Activated CD8-positive, alpha-beta T cell treated with anti-CD3 and anti-CD28 coated beads, Interleukin-2, amount 10 ng/mL, durations not matched to agents 7 days and 5 days (primary cell): Measurements from ENCODE around the gene RTN3. TPM values are rescaled to one million over a fixed set of nuclear protein-coding genes. Genes with fewer than 3 reads are reported as not detected.
"Not testable (repeated sequence)": the region's sequence is repeated elsewhere in the genome, so short reads cannot be mapped to it uniquely, and the experiment has no call there.

Experiments used
- ATAC-seq: fragments of 150-1000 bp; cut with Tn5 transposase; one replicate; pipeline ENCODE4 v1.10.0; 2021; ENCODE audit warnings: moderate library complexity
- CTCF ChIA-PET: fragments of 350-600 bp; sonication (Branson Sonifier 250); formaldehyde crosslinking; loops from one replicate; lab custom pipeline; 2021; ENCODE audit warnings: antibody characterized with exemption; lab: Charles Lee
- POLR2A ChIA-PET: fragments of 350-600 bp; sonication (Branson Sonifier 250); formaldehyde crosslinking; loops from one replicate; lab custom pipeline; 2021; ENCODE audit warnings: antibody characterized with exemption; lab: Charles Lee
- DNase-seq: peaks from one replicate; pipeline ENCODE4 v3.0.0-alpha.2; 2020
- H3K27ac Mint-ChIP-seq: one replicate; pipeline ENCODE4 v1.8.0; 2021; ENCODE audit warnings: mild to moderate bottlenecking, mixed read lengths
- H3K27me3 Mint-ChIP-seq: one replicate; pipeline ENCODE4 v1.8.0; 2021; ENCODE audit warnings: low read depth, mixed read lengths
- H3K36me3 Mint-ChIP-seq: one replicate; pipeline ENCODE4 v1.8.0; 2021; ENCODE audit warnings: low read depth, mixed read lengths
- H3K4me1 Mint-ChIP-seq: one replicate; pipeline ENCODE4 v1.8.0; 2021; ENCODE audit warnings: low read depth, mixed read lengths
- H3K4me3 Mint-ChIP-seq: one replicate; pipeline ENCODE4 v1.8.0; 2021; ENCODE audit warnings: mild to moderate bottlenecking, mixed read lengths
- H3K9me3 Mint-ChIP-seq: one replicate; pipeline ENCODE4 v1.8.0; 2022; ENCODE audit warnings: mixed read lengths; ENCODE audit not compliant: insufficient read depth
- total RNA-seq, 2 experiments: library from RNA; stranded (reverse); gene quantifications; one replicate each; pipeline ENCODE4 v1.2.3, GENCODE V29; 2021

Gene RTN3
- total RNA-seq, 2 experiments from 2014 or later, result 62.2 to 62.4 TPM

GRCh38 chr11:63683133-63683991 is 2.1 kb downstream of the RTN3 start:
- Mint-ChIP-seq H3K4me1 (peaks cover 35% of the 10 kb centered on the region), H3K27ac (no peak overlapping the region), H3K9me3 (no peaks in the 10 kb centered on the region), H3K27me3 (peaks cover 6% of the 10 kb centered on the region), H3K36me3 (peaks cover 2% of the 10 kb centered on the region), H3K4me3 (peak overlapping the region; percentile 86)
- no peak for ATAC-seq
- no peak for DNase-seq
- ChIA-PET POLR2A (interaction anchor here (1.1 to 2.2 kb wide), 2 partner anchors 10 to 131 kb away, joined by 4 to 8 read pairs; no protein-coding TSS in a partner anchor), CTCF (interaction anchor here (0.6 to 2.7 kb wide), 10 partner anchors 8 to 317 kb away, joined by 3 to 23 read pairs (median 4); partner anchors contain the start of gene ATL3)

- CTCF ChIA-PET, H3K27me3 Mint-ChIP-seq, DNase-seq, H3K4me3 Mint-ChIP-seq, H3K36me3 Mint-ChIP-seq, POLR2A ChIA-PET, ATAC-seq, H3K9me3 Mint-ChIP-seq, H3K27ac Mint-ChIP-seq: not testable (repeated sequence)
- H3K4me1 Mint-ChIP-seq, result peaks cover 40% of the 10 kb centered on the region
Observed at GRCh38 chr11:63685158-63685721, 3.9 kb downstream of the RTN3 start.

DNA sequence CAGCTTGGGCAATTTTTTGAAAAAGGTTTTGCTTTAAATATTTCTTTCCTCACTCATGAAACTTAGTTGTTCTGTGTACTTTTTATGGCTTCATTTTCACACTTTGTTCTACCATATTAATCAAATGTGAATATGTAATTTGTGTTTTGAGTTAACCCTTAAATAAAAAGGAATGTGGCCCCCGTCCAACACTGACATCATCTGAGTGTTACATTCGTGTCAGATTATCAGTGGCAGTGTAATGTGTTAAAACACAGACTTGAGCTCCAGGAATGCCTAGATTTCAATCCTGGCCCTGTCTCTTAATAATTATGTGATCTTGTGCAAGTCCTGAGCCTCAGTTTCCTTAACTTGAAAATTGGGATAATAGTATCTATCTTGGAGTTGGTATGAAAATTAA is 5.6 kb downstream of the RTN3 start:
- Mint-ChIP-seq H3K36me3 (peaks cover 3% of the 10 kb centered on the region), H3K27me3 (no peaks in the 10 kb centered on the region), H3K4me1 (peaks cover 32% of the 10 kb centered on the region), H3K9me3 (no peaks in the 10 kb centered on the region), H3K27ac (no peak overlapping the region), H3K4me3 (no peak overlapping the region)
- ChIA-PET CTCF (interaction anchor here (1.3 kb wide), 1 partner anchor 48 kb away, joined by 4 read pairs; no protein-coding TSS in a partner anchor), POLR2A (interaction anchor here (0.6 kb wide), 1 partner anchor 89 kb away, joined by 3 read pairs; no protein-coding TSS in a partner anchor)
- no peak for ATAC-seq
- DNase-seq, result no peak

GRCh38 chr11:63687845-63688244 is 6.5 kb downstream of the RTN3 start:
- no peak overlapping the region for H3K4me3 Mint-ChIP-seq
- peaks cover 23% of the 10 kb centered on the region for H3K4me1 Mint-ChIP-seq
- H3K27me3 Mint-ChIP-seq, result no peaks in the 10 kb centered on the region
- CTCF ChIA-PET, result interaction anchor here (1.6 kb wide), 1 partner anchor 51 kb away, joined by 5 read pairs; no protein-coding TSS in a partner anchor
- ATAC-seq (no peak), DNase-seq (no peak)
- H3K9me3 Mint-ChIP-seq, result no peaks in the 10 kb centered on the region
- POLR2A ChIA-PET, result no interaction called here
- no peak overlapping the region for H3K27ac Mint-ChIP-seq
- peaks cover 3% of the 10 kb centered on the region for H3K36me3 Mint-ChIP-seq

- Mint-ChIP-seq H3K4me3 (no peak overlapping the region), H3K36me3 (peaks cover 2% of the 10 kb centered on the region), H3K27me3 (no peaks in the 10 kb centered on the region), H3K27ac (no peak overlapping the region), H3K9me3 (no peaks in the 10 kb centered on the region), H3K4me1 (no peaks in the 10 kb centered on the region)
- POLR2A ChIA-PET, result interaction anchor here (0.6 to 0.9 kb wide), 2 partner anchors 66 to 1469 kb away, joined by 3 read pairs; no protein-coding TSS in a partner anchor
- CTCF ChIA-PET, result interaction anchor here (0.9 kb wide), 1 partner anchor 12 kb away, joined by 4 read pairs; no protein-coding TSS in a partner anchor
- DNase-seq (no peak), ATAC-seq (no peak)
Observed at GRCh38 chr11:63694596-63694995, 13.3 kb downstream of the RTN3 start.

- POLR2A ChIA-PET, result interaction anchor here (0.5 kb wide), 1 partner anchor 26 kb away, joined by 5 read pairs; no protein-coding TSS in a partner anchor
- H3K4me3 Mint-ChIP-seq, result no peak overlapping the region
- no peak for ATAC-seq
- peaks cover 2% of the 10 kb centered on the region for H3K4me1 Mint-ChIP-seq
- no peak overlapping the region for H3K27ac Mint-ChIP-seq
- H3K27me3 Mint-ChIP-seq, result no peaks in the 10 kb centered on the region
- peaks cover 9% of the 10 kb centered on the region for H3K36me3 Mint-ChIP-seq
- CTCF ChIA-PET, result interaction anchor here (0.7 to 0.9 kb wide), 2 partner anchors 16 to 220 kb away, joined by 3 read pairs; no protein-coding TSS in a partner anchor
- DNase-seq, result no peak
- no peaks in the 10 kb centered on the region for H3K9me3 Mint-ChIP-seq
Observed at GRCh38 chr11:63698976-63699733, 17.9 kb downstream of the RTN3 start.

DNA sequence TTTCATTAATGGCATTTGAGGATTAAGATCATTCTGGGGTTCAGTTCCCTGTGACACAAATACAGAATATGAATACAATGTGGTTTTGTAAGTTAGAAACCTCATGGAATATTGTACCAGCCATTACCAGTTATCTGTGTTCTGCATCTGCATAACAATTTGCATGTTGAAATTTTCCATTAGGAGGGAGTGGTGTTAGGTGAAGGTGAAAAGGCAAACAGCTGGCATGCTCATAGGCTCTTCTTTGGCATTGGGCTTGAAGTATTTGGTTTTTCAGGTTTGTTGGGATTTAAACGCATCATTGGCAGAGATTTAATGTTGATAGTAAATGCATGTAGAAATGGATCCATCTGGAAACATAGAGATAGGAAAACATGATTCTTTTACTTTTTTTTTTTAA is 18.6 kb downstream of the RTN3 start:
- CTCF ChIA-PET, result interaction anchor here (0.7 kb wide), 1 partner anchor 15 kb away, joined by 3 read pairs; no protein-coding TSS in a partner anchor
- H3K27me3 Mint-ChIP-seq, result no peaks in the 10 kb centered on the region
- H3K4me1 Mint-ChIP-seq, result peaks cover 2% of the 10 kb centered on the region
- H3K9me3 Mint-ChIP-seq, result no peaks in the 10 kb centered on the region
- H3K36me3 Mint-ChIP-seq, result peaks cover 9% of the 10 kb centered on the region
- DNase-seq (no peak), ATAC-seq (no peak)
- H3K4me3 Mint-ChIP-seq, result no peak overlapping the region
- H3K27ac Mint-ChIP-seq, result no peak overlapping the region
- POLR2A ChIA-PET, result interaction anchor here (0.5 kb wide), 1 partner anchor 25 kb away, joined by 5 read pairs; no protein-coding TSS in a partner anchor

DNA sequence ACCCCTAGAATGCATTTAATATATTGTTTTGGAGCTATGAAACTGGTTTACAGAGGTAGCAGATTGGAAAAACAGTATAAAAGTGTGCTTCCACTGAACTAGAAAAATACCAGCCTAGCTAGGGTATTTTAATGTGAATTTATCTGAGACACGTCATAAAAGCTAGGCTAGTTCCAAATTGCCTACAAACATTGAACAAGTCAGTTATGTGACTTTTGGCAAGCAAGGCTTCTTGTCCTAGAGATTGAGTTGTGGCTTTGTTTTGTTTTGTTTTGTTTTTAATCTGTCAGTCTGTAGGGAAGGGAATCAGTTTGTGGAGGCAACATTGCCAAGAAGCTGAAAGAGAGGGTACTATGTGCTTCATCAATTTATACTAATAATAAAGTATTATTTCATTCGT is 24.2 kb downstream of the RTN3 start:
- H3K36me3 Mint-ChIP-seq, result peaks cover 4% of the 10 kb centered on the region
- no peak overlapping the region for H3K4me3 Mint-ChIP-seq
- H3K9me3 Mint-ChIP-seq, result no peaks in the 10 kb centered on the region
- no peak overlapping the region for H3K27ac Mint-ChIP-seq
- ChIA-PET POLR2A (interaction anchor here (0.7 kb wide), 1 partner anchor 50 kb away, joined by 3 read pairs; no protein-coding TSS in a partner anchor), CTCF (interaction anchor here (0.9 kb wide), 2 partner anchors 26 to 33 kb away, joined by 3 to 4 read pairs; no protein-coding TSS in a partner anchor)
- H3K4me1 Mint-ChIP-seq, result peaks cover under 1% of the 10 kb centered on the region
- H3K27me3 Mint-ChIP-seq, result no peaks in the 10 kb centered on the region
- DNase-seq (no peak), ATAC-seq (no peak)

- ChIA-PET CTCF (interaction anchor here (0.6 to 0.7 kb wide), 2 partner anchors 30 to 206 kb away, joined by 3 to 4 read pairs; no protein-coding TSS in a partner anchor), POLR2A (no interaction called here)
- H3K4me1 Mint-ChIP-seq, result peaks cover 4% of the 10 kb centered on the region
- no peaks in the 10 kb centered on the region for H3K27me3 Mint-ChIP-seq
- no peak overlapping the region for H3K4me3 Mint-ChIP-seq
- ATAC-seq (no peak), DNase-seq (no peak)
- no peak overlapping the region for H3K27ac Mint-ChIP-seq
- no peaks in the 10 kb centered on the region for H3K36me3 Mint-ChIP-seq
- H3K9me3 Mint-ChIP-seq, result no peaks in the 10 kb centered on the region
Observed at GRCh38 chr11:63708764-63709163, 27.5 kb downstream of the RTN3 start.

DNA sequence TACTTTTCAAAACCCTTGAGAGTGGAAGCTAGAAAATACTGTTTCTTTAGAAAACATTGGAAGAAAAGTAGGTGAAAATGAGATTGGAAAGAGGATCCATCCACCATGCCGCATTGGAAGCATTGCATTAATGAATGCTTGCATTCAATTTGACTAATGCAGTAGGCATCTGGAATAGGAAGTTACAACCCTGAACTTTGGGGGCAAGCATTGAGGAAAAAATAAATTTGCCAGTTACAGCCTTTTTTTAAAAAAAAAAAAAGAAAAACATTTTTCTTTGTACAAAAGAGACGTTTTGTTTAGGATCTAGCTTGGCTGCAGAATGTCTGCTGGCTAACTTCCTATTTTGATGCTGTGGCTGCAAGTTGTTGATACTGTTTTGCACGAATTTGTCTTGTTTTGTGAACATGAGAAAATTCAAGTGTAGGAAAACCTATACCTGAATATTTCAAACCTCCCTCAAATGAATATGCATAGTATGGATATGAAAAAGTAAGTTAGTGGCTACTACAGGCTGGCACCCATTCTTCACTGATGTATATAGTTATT is 28.1 kb downstream of the RTN3 start:
- H3K27me3 Mint-ChIP-seq, result no peaks in the 10 kb centered on the region
- H3K27ac Mint-ChIP-seq, result no peak overlapping the region
- no peaks in the 10 kb centered on the region for H3K36me3 Mint-ChIP-seq
- ChIA-PET POLR2A (no interaction called here), CTCF (no interaction called here)
- H3K4me3 Mint-ChIP-seq, result no peak overlapping the region
- ATAC-seq, result no peak
- no peaks in the 10 kb centered on the region for H3K9me3 Mint-ChIP-seq
- H3K4me1 Mint-ChIP-seq, result peaks cover 4% of the 10 kb centered on the region
- DNase-seq, result no peak
